GM21367 (cell line): ENCODE results near the gene GULP1.
A peak's percentile ranks its signal among the peaks of the same experiment; 100 is the strongest.
"Not testable (repeated sequence)": the region's sequence is repeated elsewhere in the genome, so short reads cannot be mapped to it uniquely, and the experiment has no call there.

ENCODE experiments used
- ATAC-seq: cut with Tn5 transposase; IDR thresholded peaks from one replicate; pipeline ENCODE4 v1.9.1; 2021; ENCODE audit not compliant: unreplicated experiment

Gene GULP1

GRCh38 chr2:188459061-188459460 is 167.4 kb downstream of the GULP1 start:
- no peak for ATAC-seq

DNA sequence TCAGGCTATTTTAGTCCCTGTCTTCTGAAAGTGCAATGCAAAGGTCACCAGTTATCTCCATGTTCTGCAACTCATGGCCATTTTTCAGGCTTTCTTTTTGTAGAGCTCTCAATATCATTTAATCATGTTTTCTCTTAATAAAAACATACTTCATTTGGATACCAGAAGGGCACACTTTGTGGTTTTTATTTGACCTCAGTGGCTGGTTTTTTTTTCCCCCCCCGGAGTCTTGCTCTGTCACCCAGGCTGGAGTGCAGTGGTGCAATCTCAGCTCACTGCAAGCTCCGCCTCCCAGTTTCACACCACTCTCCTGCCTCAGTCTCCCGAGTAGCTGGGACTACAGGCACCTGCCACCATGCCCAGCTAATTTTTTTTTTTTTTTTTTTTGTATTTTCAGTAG is 174.4 kb downstream of the GULP1 start:
- not testable (repeated sequence) for ATAC-seq

DNA sequence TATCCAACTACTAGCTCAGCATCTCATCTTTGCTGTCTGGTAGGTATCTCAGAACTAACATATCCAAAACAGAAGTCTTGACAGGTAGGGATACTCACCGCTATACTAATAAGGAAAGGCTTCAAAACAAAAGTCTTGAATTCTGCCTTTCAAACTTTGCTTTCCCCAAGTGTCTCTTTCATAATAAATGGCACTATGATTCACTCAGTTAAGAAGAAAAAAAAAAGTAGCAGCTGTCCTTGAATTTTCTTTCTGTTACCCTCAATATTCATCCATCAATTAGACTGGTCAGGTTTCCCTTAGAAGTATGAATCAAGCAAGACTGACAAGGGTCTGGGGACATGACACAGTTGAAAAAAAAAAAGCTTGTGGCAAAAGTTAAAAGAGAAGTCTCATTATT is 175.1 kb downstream of the GULP1 start:
- ATAC-seq, result no peak

DNA sequence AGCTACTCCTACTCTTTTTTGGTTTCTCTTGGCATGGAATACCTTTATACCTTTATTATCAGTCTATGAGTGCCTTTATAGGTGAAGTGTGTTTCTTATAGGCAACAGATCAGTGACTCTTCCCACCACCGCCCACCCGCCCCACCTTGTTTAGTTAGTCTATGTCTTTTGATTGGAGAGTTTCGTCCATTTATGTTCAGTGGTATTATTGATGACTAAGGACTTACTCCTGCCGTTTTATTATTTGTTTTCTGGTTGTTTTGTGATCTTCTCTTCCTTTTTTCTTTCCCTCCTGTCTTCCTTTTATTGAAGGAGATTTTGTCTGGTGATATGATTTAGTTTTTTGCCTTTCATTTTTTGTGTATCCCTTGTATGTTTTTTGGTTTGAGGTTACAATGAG is 179.5 kb downstream of the GULP1 start:
- no peak for ATAC-seq

DNA sequence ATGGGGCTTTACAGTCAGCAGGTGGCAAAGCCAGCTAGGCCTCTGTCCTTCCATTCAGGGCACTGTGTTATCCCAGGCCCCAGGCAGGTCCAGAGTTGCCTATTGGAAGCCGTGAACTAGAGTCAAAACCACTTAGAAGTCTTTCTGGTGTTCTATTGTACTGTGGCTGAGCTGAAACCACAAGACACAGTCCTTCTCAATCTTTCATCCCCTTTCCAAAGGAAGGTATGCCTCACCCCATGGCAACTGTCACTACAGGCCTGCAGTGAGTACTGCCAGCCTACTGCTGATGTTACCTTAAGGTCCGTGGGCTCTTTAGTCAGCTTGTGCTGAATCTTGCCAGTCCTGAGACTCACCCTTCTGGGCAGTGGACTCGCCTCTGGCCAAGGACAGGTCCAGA is 181.6 kb downstream of the GULP1 start:
- no peak for ATAC-seq

DNA sequence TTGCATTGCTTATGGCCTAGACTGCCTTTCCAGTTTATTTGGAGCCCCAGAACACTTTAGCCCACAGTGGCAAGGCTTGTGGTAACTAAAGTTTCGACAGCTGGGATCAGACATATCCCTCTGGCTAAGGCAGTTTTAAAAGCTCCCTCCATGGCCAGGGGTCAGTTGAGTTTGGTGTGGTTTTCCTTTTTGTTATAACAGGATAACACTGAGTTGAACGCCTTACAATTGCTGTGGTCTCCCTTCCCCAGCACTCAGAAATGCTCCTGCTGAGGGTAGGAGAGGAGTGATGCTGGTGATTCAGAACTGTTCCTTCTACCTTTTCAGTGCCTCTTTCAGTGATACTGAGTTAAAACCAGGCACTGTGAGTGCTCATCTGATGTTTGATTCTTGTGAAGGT is 182.6 kb downstream of the GULP1 start:
- no peak for ATAC-seq

DNA sequence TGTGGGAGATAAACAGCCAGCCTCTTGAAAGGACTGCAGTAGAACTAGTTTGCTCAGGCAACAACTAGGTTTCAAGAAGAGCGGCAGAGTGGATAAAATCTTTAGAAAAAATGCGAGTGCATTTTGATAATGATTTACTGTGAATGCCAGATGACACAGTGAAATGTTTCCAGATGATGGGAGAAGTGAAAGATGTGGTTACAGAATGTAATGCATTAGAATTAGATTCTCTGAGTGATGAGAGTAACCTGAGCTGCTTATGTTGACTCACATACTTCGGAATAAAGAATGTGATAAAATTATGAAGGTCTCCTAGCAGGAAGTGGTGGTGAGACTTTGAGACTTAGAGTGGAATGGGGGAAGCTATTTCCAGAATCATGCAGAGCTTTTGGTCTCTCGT is 184.3 kb downstream of the GULP1 start:
- ATAC-seq, result no peak

DNA sequence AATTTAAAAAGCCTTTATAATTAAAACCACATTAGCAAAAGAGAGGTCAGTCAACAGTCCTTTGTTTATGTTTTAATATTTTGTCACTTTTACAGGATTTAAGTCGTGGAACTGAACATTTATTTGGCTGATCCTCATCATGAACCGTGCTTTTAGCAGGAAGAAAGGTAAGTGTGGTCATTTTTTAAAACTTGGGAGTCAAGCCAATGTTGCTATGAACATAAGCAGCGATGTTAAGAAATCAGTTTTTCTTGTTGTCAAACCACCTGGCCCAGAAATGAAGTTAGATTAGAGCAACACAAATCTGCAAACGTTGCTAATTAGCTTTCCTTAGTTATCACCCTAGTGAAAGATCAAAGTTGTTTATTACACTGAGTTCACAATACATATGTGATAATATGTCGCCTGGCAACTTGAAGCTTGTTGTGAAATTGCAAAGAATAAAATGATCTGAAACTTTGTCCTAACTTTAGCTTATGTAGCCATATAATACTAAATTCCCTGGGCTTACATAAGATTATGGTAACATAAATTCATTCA is 186.0 kb downstream of the GULP1 start:
- ATAC-seq, result no peak

- peak; percentile 88 for ATAC-seq
Measured at GRCh38 chr2:188478724-188479123, 187.1 kb downstream of the GULP1 start.

- no peak for ATAC-seq
Measured at GRCh38 chr2:188481474-188481873, 189.8 kb downstream of the GULP1 start.

DNA sequence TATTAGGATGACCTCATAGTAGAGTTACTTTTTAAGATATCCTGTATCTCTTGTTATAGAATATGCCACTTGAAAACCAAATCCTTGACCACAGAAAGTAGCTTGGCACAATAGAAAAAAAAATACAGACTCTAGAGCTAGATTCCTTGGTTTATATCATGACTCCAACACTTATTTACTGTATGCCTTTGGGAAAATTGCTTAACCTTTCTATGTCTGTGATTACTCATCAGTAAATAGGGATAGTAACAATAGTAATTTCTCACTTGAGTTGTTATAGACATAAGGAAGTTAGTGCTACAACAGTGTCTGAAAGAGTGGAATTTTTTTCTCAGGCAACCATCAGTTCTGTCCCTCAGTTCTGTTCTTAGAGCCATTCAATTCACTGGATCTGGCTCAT is 193.8 kb downstream of the GULP1 start:
- ATAC-seq, result no peak

DNA sequence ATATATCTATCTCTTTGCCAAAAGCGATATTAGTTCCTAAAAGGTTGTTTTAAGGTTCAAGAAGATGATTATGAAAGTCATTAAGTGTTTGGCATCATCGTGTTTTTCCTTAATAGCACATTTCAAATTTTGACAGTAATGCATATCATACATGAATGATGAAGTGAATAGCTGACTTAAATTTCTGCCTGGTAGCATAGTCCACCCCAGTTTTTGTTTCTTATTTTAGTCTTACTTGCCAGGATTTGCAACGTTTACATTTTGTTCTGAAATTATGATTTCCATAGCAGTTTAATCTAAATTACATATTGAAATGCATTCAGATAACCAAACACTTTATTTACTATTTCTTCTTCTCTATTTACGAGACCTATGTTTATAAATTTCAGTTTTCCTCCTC is 201.1 kb downstream of the GULP1 start:
- no peak for ATAC-seq

DNA sequence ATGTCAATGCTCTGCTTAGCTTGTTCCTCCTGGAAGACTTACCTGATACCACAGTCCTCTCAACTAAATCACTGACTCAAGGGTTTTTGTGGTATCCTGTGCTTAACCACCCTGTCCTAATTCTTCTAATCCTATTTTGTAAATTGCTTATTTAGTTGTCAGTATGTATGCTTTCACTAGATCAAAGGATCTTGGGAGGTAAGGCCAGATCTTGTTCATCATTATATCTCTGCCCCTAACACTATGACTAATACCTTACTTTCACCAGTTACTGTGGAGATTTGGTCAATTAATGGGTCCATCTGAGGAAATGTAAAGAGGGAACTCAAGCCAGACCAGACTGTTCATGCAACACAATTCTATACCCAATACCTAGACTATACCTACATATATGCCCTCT is 203.2 kb downstream of the GULP1 start:
- no peak for ATAC-seq

DNA sequence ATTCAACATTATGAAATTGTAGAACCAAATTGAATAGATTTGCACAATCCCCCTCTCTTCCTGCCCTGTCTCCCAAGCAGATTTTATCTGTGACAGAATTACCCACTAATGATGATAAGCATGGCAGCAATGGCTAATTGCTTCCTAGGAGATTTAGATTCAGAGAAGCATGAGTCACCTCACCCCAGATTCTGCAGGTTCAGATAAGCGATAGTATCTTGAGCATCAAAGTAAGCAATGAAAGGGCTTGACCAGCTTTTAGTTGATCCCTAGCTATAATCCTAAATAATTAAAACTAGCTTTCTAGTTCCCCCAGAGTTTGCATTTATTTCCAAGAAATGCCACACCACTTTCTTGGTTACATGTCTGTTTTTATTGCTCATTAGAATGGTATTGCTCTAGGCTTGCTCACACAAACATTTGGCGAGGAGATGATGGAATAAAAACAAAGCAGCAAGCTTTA is 204.3 kb downstream of the GULP1 start:
- no peak for ATAC-seq

DNA sequence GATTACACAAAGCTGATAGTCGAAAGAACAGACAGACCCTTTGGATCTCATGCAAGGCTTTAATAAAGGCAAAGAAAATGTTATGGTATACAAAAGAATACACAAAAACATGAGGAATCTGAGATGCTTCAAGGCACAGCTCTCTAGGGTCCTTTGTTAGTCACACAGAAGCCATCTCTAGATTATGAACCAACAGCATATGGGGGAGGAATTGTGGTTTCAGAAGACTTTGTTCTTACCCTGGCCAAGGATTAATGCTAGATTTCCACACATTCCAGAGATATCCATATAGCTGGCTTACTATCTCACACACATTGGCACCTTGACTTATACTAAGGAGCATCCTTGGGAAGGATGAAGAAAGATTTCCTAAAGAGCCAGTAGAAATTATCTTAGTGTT is 206.1 kb downstream of the GULP1 start:
- no peak for ATAC-seq

GRCh38 chr2:188503975-188504374 is 212.3 kb downstream of the GULP1 start:
- no peak for ATAC-seq

DNA sequence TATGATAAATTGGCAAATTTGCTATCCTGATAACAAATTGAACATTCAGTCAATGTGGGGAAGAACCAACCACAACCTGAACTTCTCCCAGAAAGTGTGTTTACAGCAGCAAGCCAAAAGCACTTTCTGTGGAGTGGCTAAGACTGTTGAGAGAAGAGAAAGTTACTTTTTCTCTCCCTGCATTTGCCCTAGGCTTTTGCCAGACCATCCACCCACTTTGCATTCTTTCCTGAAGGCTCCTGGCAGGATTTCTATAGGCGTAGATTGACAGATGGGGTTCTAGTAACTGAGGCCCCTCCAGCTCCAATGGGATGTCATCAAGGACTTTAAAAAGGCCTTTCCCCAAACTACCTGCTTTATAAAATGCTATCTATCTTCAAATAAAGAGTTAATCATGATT is 215.2 kb downstream of the GULP1 start:
- ATAC-seq, result no peak

DNA sequence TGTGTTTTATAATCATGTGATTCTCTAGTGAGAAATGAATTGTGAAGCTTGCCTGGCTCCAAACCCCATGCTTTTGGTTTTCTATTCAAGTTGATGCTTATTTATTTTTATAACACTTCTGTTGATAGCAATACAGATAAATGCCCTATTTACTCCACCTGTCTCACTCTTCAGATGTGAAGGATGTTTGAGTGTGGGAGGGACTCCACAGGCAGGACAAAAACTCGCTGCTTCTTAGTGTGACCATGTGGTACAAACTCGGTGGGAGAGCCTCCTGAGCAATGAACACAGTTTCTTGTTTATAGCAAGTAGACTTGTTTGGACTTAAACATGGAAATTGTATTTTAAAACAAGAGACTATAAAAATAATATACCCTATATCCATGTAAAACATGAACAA is 219.7 kb downstream of the GULP1 start:
- ATAC-seq, result no peak

DNA sequence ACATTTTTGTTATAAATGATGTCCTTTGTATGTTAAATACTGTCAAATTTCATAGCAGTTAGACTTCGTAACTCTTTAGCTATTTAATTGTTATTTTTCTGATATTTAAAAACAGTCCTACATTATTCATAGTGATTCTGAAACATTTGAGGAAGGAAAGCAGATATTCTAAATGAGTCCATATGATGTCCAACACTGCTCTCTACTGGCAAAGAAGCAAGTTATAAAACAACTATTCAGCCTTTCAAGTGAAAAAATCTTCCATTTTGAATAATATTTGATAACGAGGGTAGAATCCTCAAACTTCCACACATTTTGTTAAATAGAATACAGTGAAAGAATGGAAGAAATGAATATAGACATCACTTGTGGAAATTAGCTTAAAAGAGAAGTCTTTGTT is 220.8 kb downstream of the GULP1 start:
- peak; percentile 46 for ATAC-seq

GRCh38 chr2:188515918-188516317 is 224.2 kb downstream of the GULP1 start:
- ATAC-seq, result no peak

DNA sequence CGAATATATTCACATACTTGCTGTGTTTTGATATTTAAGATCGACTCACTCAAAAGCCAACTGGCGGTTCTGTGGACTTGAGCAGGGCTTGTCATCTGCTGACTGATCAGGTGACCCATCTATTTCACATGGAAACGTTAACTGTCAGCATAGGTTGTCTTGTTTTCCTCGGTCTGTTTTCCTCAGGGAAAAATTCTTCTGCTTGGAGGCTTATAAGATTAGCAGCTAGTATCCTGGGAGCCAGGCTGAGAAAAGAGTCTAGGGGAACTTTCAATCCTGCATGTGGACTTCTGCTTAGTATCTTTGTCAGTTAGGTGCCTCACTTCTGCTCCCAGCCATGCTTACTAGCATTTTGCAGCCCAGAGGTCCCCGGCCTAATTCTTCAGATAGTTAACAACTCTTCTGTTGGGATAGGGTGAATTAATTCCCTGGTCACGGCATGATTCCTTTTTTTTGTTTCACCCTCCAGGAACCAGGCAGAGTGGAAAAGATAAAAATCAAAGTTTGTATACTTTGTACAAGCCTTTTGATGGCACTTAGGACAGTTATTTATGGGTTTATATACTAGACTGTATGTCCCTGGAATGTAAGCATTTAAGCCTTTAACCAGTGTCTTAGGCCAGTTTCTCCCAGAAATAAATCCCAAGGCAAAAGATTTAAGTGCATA is 226.0 kb downstream of the GULP1 start:
- ATAC-seq, result no peak

GRCh38 chr2:188518381-188518780 is 226.7 kb downstream of the GULP1 start:
- ATAC-seq, result no peak

- ATAC-seq, result no peak
Measured at GRCh38 chr2:188519136-188519535, 227.5 kb downstream of the GULP1 start.
